Lower leg skin (tissue), 3 donors: ENCODE data around the gene RAP1GAP.

Experiments
- POLR2A ChIP-seq, 2 donors: fragments of 450-650 bp; IDR thresholded peaks; one replicate each; pipeline ENCODE4 v1.6.1; 2016 to 2017; ENCODE audit warnings: antibody characterized with exemption in 2 of 2, mild to moderate bottlenecking in 1 of 2, moderate library complexity in 1 of 2
- TF ChIP-seq, protein P1 (sequence below), 3 donors: fragments of 450-650 bp; IDR thresholded peaks; one replicate each; pipeline ENCODE4 v1.5.1; 2016; ENCODE audit warnings: antibody characterized with exemption in 3 of 3, mild to moderate bottlenecking in 3 of 3, moderate library complexity in 2 of 3

DNA sequence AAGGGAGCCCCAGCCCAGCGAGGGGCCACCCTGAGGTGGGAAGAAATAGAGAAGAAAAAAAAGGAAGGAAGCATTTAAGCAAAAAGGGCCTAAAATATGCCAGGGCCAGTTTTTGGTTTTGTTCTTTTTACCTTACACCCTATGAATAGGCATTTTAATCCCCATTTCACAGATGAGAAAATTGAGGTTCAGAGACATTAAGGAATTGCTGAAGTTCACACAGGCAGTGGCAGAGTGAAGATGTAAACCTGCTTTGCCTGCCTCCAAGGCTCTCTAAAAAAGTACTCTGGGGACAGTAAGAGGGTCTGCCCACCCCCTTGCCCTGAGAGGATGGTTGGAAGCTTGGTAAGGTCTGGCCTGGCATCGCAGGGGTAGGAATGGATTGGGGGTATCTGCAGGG lies 19.8 kb downstream of the RAP1GAP start:
- TF ChIP-seq, protein P1, sequence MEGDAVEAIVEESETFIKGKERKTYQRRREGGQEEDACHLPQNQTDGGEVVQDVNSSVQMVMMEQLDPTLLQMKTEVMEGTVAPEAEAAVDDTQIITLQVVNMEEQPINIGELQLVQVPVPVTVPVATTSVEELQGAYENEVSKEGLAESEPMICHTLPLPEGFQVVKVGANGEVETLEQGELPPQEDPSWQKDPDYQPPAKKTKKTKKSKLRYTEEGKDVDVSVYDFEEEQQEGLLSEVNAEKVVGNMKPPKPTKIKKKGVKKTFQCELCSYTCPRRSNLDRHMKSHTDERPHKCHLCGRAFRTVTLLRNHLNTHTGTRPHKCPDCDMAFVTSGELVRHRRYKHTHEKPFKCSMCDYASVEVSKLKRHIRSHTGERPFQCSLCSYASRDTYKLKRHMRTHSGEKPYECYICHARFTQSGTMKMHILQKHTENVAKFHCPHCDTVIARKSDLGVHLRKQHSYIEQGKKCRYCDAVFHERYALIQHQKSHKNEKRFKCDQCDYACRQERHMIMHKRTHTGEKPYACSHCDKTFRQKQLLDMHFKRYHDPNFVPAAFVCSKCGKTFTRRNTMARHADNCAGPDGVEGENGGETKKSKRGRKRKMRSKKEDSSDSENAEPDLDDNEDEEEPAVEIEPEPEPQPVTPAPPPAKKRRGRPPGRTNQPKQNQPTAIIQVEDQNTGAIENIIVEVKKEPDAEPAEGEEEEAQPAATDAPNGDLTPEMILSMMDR (IDR thresholded peaks at IDR 0.05): no peak
- no peak for TF ChIP-seq POLR2A (IDR thresholded peaks at IDR 0.05)
